GM13976 (cell line): ENCODE data around the gene IFITM5.
"Not testable (repeated sequence)": the region's sequence is repeated elsewhere in the genome, so short reads cannot be mapped to it uniquely, and the experiment has no call there.

Experiments used
- DNase-seq: peaks from one replicate; pipeline ENCODE4 v3.0.0; 2012; ENCODE audit warnings: low spot score
- CTCF ChIP-seq: IDR thresholded peaks from 2 replicates; pipeline ENCODE4 v1.5.1; 2012; ENCODE audit warnings: borderline replicate concordance, mild to moderate bottlenecking; ENCODE audit not compliant: insufficient read depth; ENCODE audit errors: extremely low read depth, missing control alignments, control extremely low read depth
- in situ Hi-C: fragments of 300-500 bp; cut with MboI; formaldehyde crosslinking; loops from one replicate; pipeline ENCODE4 v1.12.0; 2022; ENCODE audit warnings: low sequenced_read_pairs, mixed read lengths, inconsistent platforms; ENCODE audit not compliant: unreplicated experiment

IFITM5 gene

GRCh38 chr11:337711-338110 lies 38.4 kb upstream of the IFITM5 start:
- in situ Hi-C loops: no loop called here
- DNase-seq: no peak
- TF ChIP-seq CTCF: no peak

DNA sequence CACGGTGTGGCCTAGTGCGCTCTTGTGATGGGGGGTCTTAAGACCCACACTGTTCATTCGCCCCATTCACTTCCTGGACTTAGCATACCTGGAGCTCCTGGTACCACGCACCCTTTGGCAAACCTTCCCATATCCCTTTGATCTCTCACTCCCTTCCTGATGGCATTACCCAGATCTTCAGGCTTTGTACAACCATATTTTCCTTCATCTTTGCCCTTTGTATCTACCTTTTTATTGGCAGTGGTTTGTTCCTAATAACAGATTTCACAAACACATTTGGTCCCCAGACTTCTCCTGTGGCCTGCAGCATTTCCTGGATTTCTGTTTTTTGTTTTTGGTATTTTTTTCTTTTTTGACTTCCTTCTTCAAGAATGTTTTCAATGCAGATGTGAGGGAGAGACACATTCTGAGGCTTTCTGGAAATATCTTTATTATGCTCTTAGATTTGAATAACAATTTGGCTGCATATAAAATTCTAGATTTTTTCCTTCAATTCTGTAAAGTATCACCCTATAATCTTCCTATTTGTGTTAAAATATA lies 37.4 kb upstream of the IFITM5 start:
- in situ Hi-C loops: no loop called here
- no peak for DNase-seq
- TF ChIP-seq CTCF: no peak

- DNase-seq: no peak
- in situ Hi-C loops: no loop called here
Observed at GRCh38 chr11:335779-336658, 36.7 kb upstream of the IFITM5 start.

DNA sequence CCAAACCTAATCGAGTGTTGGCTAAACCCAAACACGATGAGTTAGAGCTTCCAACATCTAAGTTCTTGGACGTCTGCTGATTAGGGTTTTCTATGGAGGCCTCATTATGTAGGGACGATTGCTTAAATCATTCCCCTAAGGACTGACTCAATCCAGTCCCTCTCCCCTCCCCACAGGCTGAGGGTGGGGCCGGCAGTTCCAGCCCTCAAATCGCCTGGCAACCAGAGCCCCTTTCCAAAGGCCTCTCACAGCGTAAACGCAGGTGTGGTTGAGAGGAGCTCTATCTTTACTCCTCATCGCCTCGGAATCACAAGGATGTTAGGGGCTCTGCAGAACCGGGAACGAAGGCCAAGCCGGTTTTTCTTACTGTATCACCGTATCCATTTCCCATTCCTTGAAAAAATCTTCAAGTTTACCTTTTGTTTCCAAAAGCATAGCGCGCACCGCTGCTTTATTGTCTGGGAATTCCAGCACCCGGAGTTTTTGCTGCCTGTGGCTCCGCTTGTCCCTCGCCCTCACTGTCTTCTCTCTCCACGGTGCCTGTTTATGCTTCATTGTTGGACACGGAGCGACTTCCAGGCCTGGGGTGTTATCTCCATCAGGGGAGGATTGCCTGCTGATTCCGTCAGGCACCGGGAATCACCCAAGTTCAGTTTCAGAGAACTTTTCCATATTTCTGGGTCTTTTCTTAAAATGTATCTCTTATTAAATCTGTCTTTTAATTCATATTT lies 35.1 kb upstream of the IFITM5 start:
- DNase-seq: no peak
- TF ChIP-seq CTCF: no peak
- in situ Hi-C loops: no loop called here

More at GRCh38 chr11:335779-336658, 36.7 kb upstream of the IFITM5 start:
- TF ChIP-seq CTCF: no peak

DNA sequence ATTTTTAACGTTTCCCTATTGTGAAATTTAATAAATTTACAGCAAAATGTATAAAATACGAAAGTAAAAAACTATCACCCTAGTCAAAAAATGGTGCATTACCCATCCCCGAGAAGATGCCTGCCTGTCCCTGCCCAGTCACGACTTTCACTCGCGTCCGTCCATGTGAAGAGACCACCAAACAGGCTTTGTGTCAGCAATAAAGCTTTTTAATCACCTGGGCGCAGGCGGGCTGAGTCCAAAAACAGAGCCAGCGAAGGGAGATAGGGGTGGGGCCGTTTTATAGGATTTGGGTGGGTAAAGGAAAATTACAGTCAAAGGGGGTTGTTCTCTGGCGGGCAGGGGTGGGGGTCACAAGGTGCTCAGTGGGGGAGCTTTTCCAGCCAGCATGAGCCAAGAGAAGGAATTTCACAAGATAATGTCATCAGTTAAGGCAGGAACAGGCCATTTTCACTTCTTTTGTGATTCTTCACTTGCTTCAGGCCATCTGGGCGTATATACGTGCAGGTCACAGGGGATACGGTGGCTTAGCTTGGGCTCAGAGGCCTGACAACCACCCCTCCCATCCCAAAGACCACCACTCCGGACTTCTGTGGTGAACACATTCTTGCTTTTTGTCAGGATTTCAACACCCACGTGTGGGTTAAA lies 34.4 kb upstream of the IFITM5 start:
- in situ Hi-C loops, DNase-seq: not testable (repeated sequence)

GRCh38 chr11:332651-333480 lies 33.5 kb upstream of the IFITM5 start:
- TF ChIP-seq CTCF: no peak
- DNase-seq: no peak
- in situ Hi-C loops: no loop called here
